Keratinocyte (primary cell): ENCODE data around the gene PTCD2.

Source experiments
- CTCF ChIP-seq, 3 experiments: IDR thresholded peaks in 1 of 3; conservative IDR thresholded peaks in 1 of 3; optimal IDR thresholded peaks in 1 of 3; 2 replicates in 2 of 3; 3 replicates in 1 of 3; pipeline versions ENCODE3 to v1.5.1; 2011; ENCODE audit warnings: low read length in 3 of 3, mild to moderate bottlenecking in 3 of 3, moderate library complexity in 2 of 3, control low read depth in 1 of 3, inconsistent platforms in 1 of 3; ENCODE audit not compliant: insufficient read depth in 2 of 3; ENCODE audit errors: extremely low read depth in 1 of 3
- EZH2 ChIP-seq: IDR thresholded peaks from one replicate; pipeline ENCODE4 v1.6.1; 2012; ENCODE audit warnings: inconsistent platforms, mild to moderate bottlenecking, low read length, moderate library complexity

GRCh38 chr5:72325566-72326305 is 5.6 kb downstream of the PTCD2 start:
- TF ChIP-seq CTCF (optimal IDR thresholded peaks at IDR 0.05 in 1 of 3, IDR thresholded peaks at IDR 0.05 in 1 of 3, conservative IDR thresholded peaks at IDR 0.05 in 1 of 3; ENCODE audit: extremely low read depth in 1 of 3, insufficient read depth in 2 of 3, low read length in 3 of 3) (no peak), EZH2 (no peak)
